GM19351 (cell line): Measurements from ENCODE around the gene SLC18A2.

Source experiments
- ATAC-seq: cut with Tn5 transposase; IDR thresholded peaks from one replicate; pipeline ENCODE4 v1.9.1; 2021; ENCODE audit warnings: mild to moderate bottlenecking, moderate library complexity; ENCODE audit not compliant: unreplicated experiment

Gene SLC18A2

GRCh38 chr10:117306674-117307073 lies 65.8 kb downstream of the SLC18A2 start:
- ATAC-seq: no peak

- ATAC-seq: no peak
Observed at GRCh38 chr10:117311261-117311660, 70.3 kb downstream of the SLC18A2 start.

- ATAC-seq: no peak
Observed at GRCh38 chr10:117312430-117312829, 71.5 kb downstream of the SLC18A2 start.

GRCh38 chr10:117313641-117314040 lies 72.7 kb downstream of the SLC18A2 start:
- no peak for ATAC-seq

GRCh38 chr10:117316701-117317100 lies 75.8 kb downstream of the SLC18A2 start:
- no peak for ATAC-seq

GRCh38 chr10:117318909-117319308 lies 78.0 kb downstream of the SLC18A2 start:
- no peak for ATAC-seq

GRCh38 chr10:117320050-117320665 lies 79.2 kb downstream of the SLC18A2 start:
- no peak for ATAC-seq

- ATAC-seq: no peak
Observed at GRCh38 chr10:117322260-117322659, 81.3 kb downstream of the SLC18A2 start.

GRCh38 chr10:117324367-117324766 lies 83.5 kb downstream of the SLC18A2 start:
- no peak for ATAC-seq

- ATAC-seq: no peak
Observed at GRCh38 chr10:117327262-117327661, 86.3 kb downstream of the SLC18A2 start.
